Muscle of back (tissue), 13 donors: Measurements from ENCODE around the gene CTH. TPM values are rescaled to one million over a fixed set of nuclear protein-coding genes. Genes with fewer than 3 reads are reported as not detected.
"Not testable (repeated sequence)": the region's sequence is repeated elsewhere in the genome, so short reads cannot be mapped to it uniquely, and the experiment has no call there.

Source experiments
- DNase-seq, 3 donors: peaks; one replicate each; pipeline versions ENCODE4 v3.0.0 to v3.0.0-alpha.2; 2013
- long read RNA-seq, 9 donors: transcript quantifications; one replicate each; lab custom pipeline, GENCODE V29; 2026
- polyA plus RNA-seq, 10 donors: library from polyadenylated mRNA; unstranded; fragments of 120-200 nt; gene quantifications; one replicate each; pipeline ENCODE4 v1.2.1, GENCODE V29; 2013; ENCODE audit not compliant: insufficient read length in 10 of 10

The CTH gene
- polyA plus RNA-seq, result 1 to 10 TPM; 1.1 to 2.8 (median 2.3) TPM
- long read RNA-seq, donor 1, result 0 reads
- long read RNA-seq, donor 2, result 0 reads
- long read RNA-seq, donor 3, result 0 reads
- long read RNA-seq, donor 4, partial matches to known transcripts, result 0 of 1 reads
- long read RNA-seq, donor 4, other reads (novel, unspliced or antisense), result 0 of 1 reads
- long read RNA-seq, donor 5, partial matches to known transcripts, result 0 of 1 reads
- long read RNA-seq, donor 5, other reads (novel, unspliced or antisense), result 0 of 1 reads
- long read RNA-seq, donor 6, result 0 reads
- long read RNA-seq, donor 7, result 0 reads
- long read RNA-seq, donor 8, result 0 reads
- long read RNA-seq, donor 9, result 0 reads

- peak; percentile 96 to 98 (median 96) for DNase-seq
Measured at GRCh38 chr1:70410604-70411359, at the start of gene CTH. TSS of gene CTH (plus strand) at chr1:70411268. CDS start at chr1:70411416, 148 bp downstream.

GRCh38 chr1:70361727-70362398 lies 49.2 kb upstream of the CTH start:
- DNase-seq, result peak in 2 of 3 donors; percentile 12 to 39

GRCh38 chr1:70364439-70364838 lies 46.6 kb upstream of the CTH start:
- DNase-seq, result no peak

- DNase-seq, result not testable (repeated sequence)
Measured at GRCh38 chr1:70366425-70366952, 44.6 kb upstream of the CTH start.

GRCh38 chr1:70366997-70367396 lies 44.1 kb upstream of the CTH start:
- not testable (repeated sequence) for DNase-seq

GRCh38 chr1:70367397-70367796 lies 43.7 kb upstream of the CTH start:
- DNase-seq, result not testable (repeated sequence)

GRCh38 chr1:70371586-70371985 lies 39.5 kb upstream of the CTH start:
- not testable (repeated sequence) for DNase-seq

GRCh38 chr1:70372426-70372825 lies 38.6 kb upstream of the CTH start:
- no peak for DNase-seq

- DNase-seq, result not testable (repeated sequence)
Measured at GRCh38 chr1:70373580-70373979, 37.5 kb upstream of the CTH start.

GRCh38 chr1:70376196-70376595 lies 34.9 kb upstream of the CTH start:
- no peak for DNase-seq

GRCh38 chr1:70382682-70383081 lies 28.4 kb upstream of the CTH start:
- no peak for DNase-seq

GRCh38 chr1:70383483-70383882 lies 27.6 kb upstream of the CTH start:
- DNase-seq, result no peak

- no peak for DNase-seq
Measured at GRCh38 chr1:70384542-70384941, 26.5 kb upstream of the CTH start.

GRCh38 chr1:70385477-70385876 lies 25.6 kb upstream of the CTH start:
- DNase-seq, result no peak

- no peak for DNase-seq
Measured at GRCh38 chr1:70386121-70386520, 24.9 kb upstream of the CTH start.

- no peak for DNase-seq
Measured at GRCh38 chr1:70387507-70387906, 23.6 kb upstream of the CTH start.

- DNase-seq, result no peak
Measured at GRCh38 chr1:70392626-70393025, 18.4 kb upstream of the CTH start.

- no peak for DNase-seq
Measured at GRCh38 chr1:70396607-70397006, 14.5 kb upstream of the CTH start.

- no peak for DNase-seq
Measured at GRCh38 chr1:70397013-70397412, 14.1 kb upstream of the CTH start.

- no peak for DNase-seq
Measured at GRCh38 chr1:70400335-70400734, 10.7 kb upstream of the CTH start.

GRCh38 chr1:70401974-70402373 lies 9.1 kb upstream of the CTH start:
- no peak for DNase-seq

GRCh38 chr1:70403759-70404158 lies 7.3 kb upstream of the CTH start:
- DNase-seq, result no peak
